HG03103 (cell line): ENCODE results near the gene TPM2.
"Not testable (repeated sequence)": the region's sequence is repeated elsewhere in the genome, so short reads cannot be mapped to it uniquely, and the experiment has no call there.

Experiments used
- ATAC-seq: cut with Tn5 transposase; IDR thresholded peaks from one replicate; pipeline ENCODE4 v1.9.1; 2021; ENCODE audit warnings: low read depth; ENCODE audit not compliant: unreplicated experiment

Gene TPM2

GRCh38 chr9:35657546-35658136, 32.1 kb downstream of the TPM2 start, which contains the start of gene RMRP:
TSS of gene RMRP (minus strand) at chr9:35658019.
- peak; percentile 75 for ATAC-seq

- no peak for ATAC-seq
Measured at GRCh38 chr9:35656831-35657545, 32.7 kb downstream of the TPM2 start.

- ATAC-seq = no peak
Measured at GRCh38 chr9:35656348-35656747, 33.4 kb downstream of the TPM2 start.

- ATAC-seq = no peak
Measured at GRCh38 chr9:35653611-35654010, 36.1 kb downstream of the TPM2 start.

- ATAC-seq = no peak
Measured at GRCh38 chr9:35652829-35653209, 36.9 kb downstream of the TPM2 start.

- ATAC-seq = no peak
Measured at GRCh38 chr9:35651956-35652828, 37.5 kb downstream of the TPM2 start.

GRCh38 chr9:35650341-35651158, 39.2 kb downstream of the TPM2 start, which contains the start of gene SIT1:
TSS of gene SIT1 (minus strand) at chr9:35650931. CDS start at chr9:35650853, 78 bp downstream.
- ATAC-seq = no peak

- ATAC-seq = no peak
Measured at GRCh38 chr9:35649431-35650340, 40.0 kb downstream of the TPM2 start.

GRCh38 chr9:35646533-35647265, 43.0 kb downstream of the TPM2 start:
- ATAC-seq = peak; percentile 65

GRCh38 chr9:35646153-35646532, 43.6 kb downstream of the TPM2 start:
- no peak for ATAC-seq

GRCh38 chr9:35645736-35646135, 44.0 kb downstream of the TPM2 start:
- ATAC-seq = not testable (repeated sequence)

- ATAC-seq = no peak
Measured at GRCh38 chr9:35643046-35643445, 46.7 kb downstream of the TPM2 start.

- ATAC-seq = not testable (repeated sequence)
Measured at GRCh38 chr9:35641478-35641877, 48.2 kb downstream of the TPM2 start.

GRCh38 chr9:35640431-35640830, 49.3 kb downstream of the TPM2 start:
- ATAC-seq = not testable (repeated sequence)

GRCh38 chr9:35639631-35640030, 50.1 kb downstream of the TPM2 start:
- ATAC-seq = no peak

GRCh38 chr9:35639225-35639624, 50.5 kb downstream of the TPM2 start:
- not testable (repeated sequence) for ATAC-seq

GRCh38 chr9:35638751-35639150, 51.0 kb downstream of the TPM2 start:
- not testable (repeated sequence) for ATAC-seq

GRCh38 chr9:35637427-35637955, 52.2 kb downstream of the TPM2 start:
- ATAC-seq = not testable (repeated sequence)
